Erythroblast (primary cell): ENCODE measurements around the gene CFAP107.
"Not testable (repeated sequence)": the region's sequence is repeated elsewhere in the genome, so short reads cannot be mapped to it uniquely, and the experiment has no call there.

Experiments
- GATA1 ChIP-seq: IDR thresholded peaks from 2 replicates; pipeline ENCODE4 v1.6.1; 2011; ENCODE audit warnings: low read depth, mild to moderate bottlenecking, control low read depth, low read length, moderate library complexity
- POLR2A ChIP-seq: IDR thresholded peaks from 2 replicates; pipeline ENCODE4 v1.6.1; 2011; ENCODE audit warnings: mild to moderate bottlenecking, low read length

DNA sequence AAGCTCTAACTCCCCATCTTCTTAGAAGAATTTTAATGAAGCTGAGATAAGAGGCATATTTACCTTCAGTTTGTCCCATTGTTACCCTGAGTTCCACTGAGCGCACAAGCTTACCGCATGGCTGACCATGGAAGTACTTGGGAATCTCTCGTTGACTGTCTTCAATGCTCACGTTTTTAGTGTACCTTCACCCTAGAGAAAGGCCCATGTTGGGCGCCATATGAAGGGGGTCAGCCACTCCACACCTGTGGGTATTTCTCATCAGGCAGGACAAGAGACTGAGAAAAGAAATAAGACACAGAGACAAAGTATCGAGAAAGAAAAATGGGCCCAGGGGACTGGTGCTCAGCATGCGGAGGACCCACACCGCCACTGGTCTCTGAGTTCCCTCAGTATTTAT is 38.7 kb downstream of the CFAP107 start:
- not testable (repeated sequence) for TF ChIP-seq POLR2A, GATA1
